ENCODE measurements around the gene TMC1.
"Not testable (repeated sequence)": the region's sequence is repeated elsewhere in the genome, so short reads cannot be mapped to it uniquely, and the experiment has no call there.

The TMC1 gene

GRCh38 chr9:72526901-72527800 is 5.7 kb downstream of the TMC1 start:
- DNase-seq: peak; percentile 76

- DNase-seq: no peak
Observed at GRCh38 chr9:72527801-72528195, 6.4 kb downstream of the TMC1 start.

GRCh38 chr9:72529531-72529930 is 8.1 kb downstream of the TMC1 start:
- DNase-seq: no peak

- DNase-seq: no peak
Observed at GRCh38 chr9:72533322-72533721, 11.9 kb downstream of the TMC1 start.

GRCh38 chr9:72534931-72535330 is 13.5 kb downstream of the TMC1 start:
- no peak for DNase-seq

GRCh38 chr9:72537011-72537545 is 15.7 kb downstream of the TMC1 start:
- no peak for DNase-seq

- DNase-seq: no peak
Observed at GRCh38 chr9:72537671-72538070, 16.3 kb downstream of the TMC1 start.

GRCh38 chr9:72538921-72539702 is 17.7 kb downstream of the TMC1 start:
- no peak for DNase-seq

- DNase-seq: no peak
Observed at GRCh38 chr9:72539824-72540347, 18.5 kb downstream of the TMC1 start.

- DNase-seq: no peak
Observed at GRCh38 chr9:72540348-72540873, 19.0 kb downstream of the TMC1 start.

GRCh38 chr9:72542537-72542833 is 21.1 kb downstream of the TMC1 start:
- DNase-seq: not testable (repeated sequence)

GRCh38 chr9:72542917-72543316 is 21.5 kb downstream of the TMC1 start:
- no peak for DNase-seq

GRCh38 chr9:72551306-72551705 is 29.9 kb downstream of the TMC1 start:
- DNase-seq: no peak

GRCh38 chr9:72552356-72552755 is 30.9 kb downstream of the TMC1 start:
- no peak for DNase-seq

GRCh38 chr9:72554221-72554641 is 32.8 kb downstream of the TMC1 start:
- no peak for DNase-seq

- DNase-seq: peak; percentile 1
Observed at GRCh38 chr9:72557549-72557948, 36.1 kb downstream of the TMC1 start.

- no peak for DNase-seq
Observed at GRCh38 chr9:72560086-72560485, 38.7 kb downstream of the TMC1 start.

- DNase-seq: no peak
Observed at GRCh38 chr9:72563806-72564205, 42.4 kb downstream of the TMC1 start.

- DNase-seq: no peak
Observed at GRCh38 chr9:72564479-72565281, 43.3 kb downstream of the TMC1 start.

GRCh38 chr9:72565535-72565934 is 44.1 kb downstream of the TMC1 start:
- DNase-seq: no peak

- no peak for DNase-seq
Observed at GRCh38 chr9:72574156-72574810, 52.9 kb downstream of the TMC1 start.

GRCh38 chr9:72575666-72576065 is 54.3 kb downstream of the TMC1 start:
- DNase-seq: no peak
